ENCODE results near the gene HIVEP3. TPM values are rescaled to one million over a fixed set of nuclear protein-coding genes. Genes with fewer than 3 reads are reported as not detected.

Gene HIVEP3
- total RNA-seq, 1 experiment from 2014 or later: 11.0 TPM

GRCh38 chr1:41540886-41541591, 377.7 kb downstream of the HIVEP3 start:
- CTCF ChIA-PET: no interaction called here
- no TSS peak for BruUV-seq (replicated peaks)

GRCh38 chr1:41539999-41540398, 378.7 kb downstream of the HIVEP3 start:
- ChIA-PET CTCF (no interaction called here), POLR2A (ENCODE audit: unreplicated experiment) (no interaction called here)
- Histone ChIP-seq H3K27me3 (ENCODE audit: insufficient read depth, low read depth) (no peaks in the 10 kb centered on the region), H3F3A (ENCODE audit: insufficient read depth, low read depth) (no peaks in the 10 kb centered on the region), H4K20me1 (ENCODE audit: insufficient read depth) (no peaks in the 10 kb centered on the region), H3K36me3 (ENCODE audit: low read depth) (no peaks in the 10 kb centered on the region), H3K4me1 (replicated peaks; ENCODE audit: insufficient read depth) (no peaks in the 10 kb centered on the region), H3K9me2 (ENCODE audit: insufficient read depth) (no peaks in the 10 kb centered on the region), H3K9me3 (ENCODE audit: insufficient read depth, low read depth) (no peaks in the 10 kb centered on the region), H3K4me2 (no peak overlapping the region), H3K79me2 (ENCODE audit: low read depth) (no peaks in the 10 kb centered on the region), H3K27ac (no peak overlapping the region), H2AFZ (no peak overlapping the region), H3K4me3 (no peak overlapping the region)
- intact Hi-C loops (cut with micrococcal nuclease; ENCODE audit: unreplicated experiment): no loop called here
- no TSS peak for BruUV-seq (replicated peaks)
- no peak for DNase-seq
- TF ChIP-seq EZH2 (IDR thresholded peaks at IDR 0.05; ENCODE audit: low read depth): no peak
- TF ChIP-seq CTCF (conservative IDR thresholded peaks at IDR 0.05): no peak

More at GRCh38 chr1:41540886-41541591, 377.7 kb downstream of the HIVEP3 start:
- H3K9me3 ChIP-seq (ENCODE audit: insufficient read depth, low read depth): no peaks in the 10 kb centered on the region
- H3F3A ChIP-seq (ENCODE audit: insufficient read depth, low read depth): no peaks in the 10 kb centered on the region
- no peak overlapping the region for H3K4me3 ChIP-seq
- TF ChIP-seq CTCF (conservative IDR thresholded peaks at IDR 0.05) (no peak), EZH2 (IDR thresholded peaks at IDR 0.05; ENCODE audit: low read depth) (no peak)
- POLR2A ChIA-PET (ENCODE audit: unreplicated experiment): no interaction called here
- no peak overlapping the region for H2AFZ ChIP-seq
- H3K9me2 ChIP-seq (ENCODE audit: insufficient read depth): no peaks in the 10 kb centered on the region
- DNase-seq: no peak
- no peaks in the 10 kb centered on the region for H4K20me1 ChIP-seq (ENCODE audit: insufficient read depth)
- H3K4me2 ChIP-seq: no peak overlapping the region
- no peaks in the 10 kb centered on the region for H3K27me3 ChIP-seq (ENCODE audit: insufficient read depth, low read depth)
- no peaks in the 10 kb centered on the region for H3K36me3 ChIP-seq (ENCODE audit: low read depth)
- H3K4me1 ChIP-seq (replicated peaks; ENCODE audit: insufficient read depth): no peaks in the 10 kb centered on the region
- intact Hi-C loops (cut with micrococcal nuclease; ENCODE audit: unreplicated experiment): no loop called here
- no peak overlapping the region for H3K27ac ChIP-seq
- H3K79me2 ChIP-seq (ENCODE audit: low read depth): no peaks in the 10 kb centered on the region

- H3K9me2 ChIP-seq (ENCODE audit: insufficient read depth): no peaks in the 10 kb centered on the region
- no peak overlapping the region for H3K27ac ChIP-seq
- H3K36me3 ChIP-seq (ENCODE audit: low read depth): no peaks in the 10 kb centered on the region
- no peaks in the 10 kb centered on the region for H3K27me3 ChIP-seq (ENCODE audit: insufficient read depth, low read depth)
- intact Hi-C loops (cut with micrococcal nuclease; ENCODE audit: unreplicated experiment): no loop called here
- no peak overlapping the region for H3K4me3 ChIP-seq
- POLR2A ChIA-PET (ENCODE audit: unreplicated experiment): no interaction called here
- DNase-seq: no peak
- H3K9me3 ChIP-seq (ENCODE audit: insufficient read depth, low read depth): no peaks in the 10 kb centered on the region
- H3F3A ChIP-seq (ENCODE audit: insufficient read depth, low read depth): no peaks in the 10 kb centered on the region
- CTCF ChIA-PET: no interaction called here
- no peak overlapping the region for H3K4me2 ChIP-seq
- no peaks in the 10 kb centered on the region for H4K20me1 ChIP-seq (ENCODE audit: insufficient read depth)
- TF ChIP-seq CTCF (conservative IDR thresholded peaks at IDR 0.05) (no peak), EZH2 (IDR thresholded peaks at IDR 0.05; ENCODE audit: low read depth) (no peak)
- H2AFZ ChIP-seq: no peak overlapping the region
- no peaks in the 10 kb centered on the region for H3K4me1 ChIP-seq (replicated peaks; ENCODE audit: insufficient read depth)
- H3K79me2 ChIP-seq (ENCODE audit: low read depth): no peaks in the 10 kb centered on the region
- BruUV-seq (replicated peaks): no TSS peak
Observed at GRCh38 chr1:41539418-41539805, 379.3 kb downstream of the HIVEP3 start.
